Muscle of leg (tissue), 11 donors: ENCODE measurements around the gene GPR78. TPM values are rescaled to one million over a fixed set of nuclear protein-coding genes. Genes with fewer than 3 reads are reported as not detected.

Experiments used
- DNase-seq: peaks from one replicate; pipeline ENCODE4 v3.0.0; 2013
- H3K27ac ChIP-seq: one replicate; pipeline ENCODE4 v1.5.1; 2013; ENCODE audit warnings: mild to moderate bottlenecking, low read length, control low read depth
- H3K27me3 ChIP-seq: one replicate; pipeline ENCODE4 v1.6.1; 2013; ENCODE audit warnings: low read length; ENCODE audit not compliant: control insufficient read depth, insufficient read depth
- H3K36me3 ChIP-seq: one replicate; pipeline ENCODE4 v1.6.1; 2013; ENCODE audit warnings: low read length; ENCODE audit not compliant: control insufficient read depth, insufficient read depth
- H3K4me1 ChIP-seq: one replicate; pipeline ENCODE4 v1.6.1; 2013; ENCODE audit warnings: low read length; ENCODE audit not compliant: control insufficient read depth, insufficient read depth
- H3K4me3 ChIP-seq: one replicate; pipeline ENCODE4 v1.5.1; 2013; ENCODE audit warnings: low read length, control low read depth
- H3K9me3 ChIP-seq: replicated peaks from 2 replicates; pipeline ENCODE4 v1.6.1; 2013; ENCODE audit warnings: low read depth, low read length; ENCODE audit not compliant: control insufficient read depth
- WGBS: methylation state at CpG from one replicate; pipeline ENCODE4 v1.1.5; 2013; ENCODE audit warnings: missing lambda C conversion rate; ENCODE audit not compliant: insufficient coverage; 5-methylcytosine and 5-hydroxymethylcytosine counted together
- polyA plus RNA-seq, 8 donors: library from polyadenylated mRNA; unstranded; fragments of 120-200 nt; gene quantifications; one replicate each; pipeline versions ENCODE4 v1.2.1 to v1.2.3, GENCODE V29; 2013; ENCODE audit warnings: inconsistent platforms in 1 of 8, low replicate concordance in 1 of 8; ENCODE audit not compliant: insufficient read length in 8 of 8, insufficient read depth in 1 of 8
- total RNA-seq: library from RNA; stranded (reverse); fragments of 120-200 nt; gene quantifications from one replicate; pipeline ENCODE4 v1.2.4, GENCODE V29; 2013

The GPR78 gene
- total and polyA plus RNA-seq, 9 donors: 0.29 to 0.93 (median 0.61) TPM

GRCh38 chr4:8591626-8592365 lies 11.6 kb downstream of the GPR78 start:
- Histone ChIP-seq H3K36me3 (no peaks in the 10 kb centered on the region), H3K27me3 (peaks cover 61% of the 10 kb centered on the region)
- DNase-seq: no peak

GRCh38 chr4:8592366-8593263 lies 12.4 kb downstream of the GPR78 start, which contains the start of gene CPZ:
CPZ (plus strand) TSS chr4:8592765; CDS start chr4:8592834, 69 bp downstream.
- Histone ChIP-seq H3K9me3 (no peaks in the 10 kb centered on the region), H3K36me3 (no peaks in the 10 kb centered on the region), H3K4me1 (peaks cover 14% of the 10 kb centered on the region), H3K27ac (no peak within 1 kb of the TSS), H3K4me3 (peak within 1 kb of the TSS; percentile 32), H3K27me3 (peaks cover 61% of the 10 kb centered on the region)
- WGBS: 1% methylated on average over 49 of the region's 58 CpGs
- DNase-seq: peak; percentile 78

More at GRCh38 chr4:8591626-8592365, 11.6 kb downstream of the GPR78 start:
- no peaks in the 10 kb centered on the region for H3K9me3 ChIP-seq
- no peak overlapping the region for H3K4me3 ChIP-seq
- 58% methylated on average over 10 of the region's 15 CpGs for WGBS
- H3K27ac ChIP-seq: no peak overlapping the region
- H3K4me1 ChIP-seq: peaks cover 14% of the 10 kb centered on the region

GRCh38 chr4:8593264-8594096 lies 13.3 kb downstream of the GPR78 start:
- no peaks in the 10 kb centered on the region for H3K36me3 ChIP-seq
- H3K4me3 ChIP-seq: peak overlapping the region; percentile 32
- WGBS: 11% methylated on average over 15 of the region's 24 CpGs
- H3K9me3 ChIP-seq: no peaks in the 10 kb centered on the region
- peaks cover 14% of the 10 kb centered on the region for H3K4me1 ChIP-seq
- no peak for DNase-seq
- H3K27me3 ChIP-seq: peaks cover 55% of the 10 kb centered on the region
- no peak overlapping the region for H3K27ac ChIP-seq

GRCh38 chr4:8594097-8595038 lies 14.2 kb downstream of the GPR78 start:
- Histone ChIP-seq H3K9me3 (no peaks in the 10 kb centered on the region), H3K36me3 (no peaks in the 10 kb centered on the region), H3K4me3 (no peak overlapping the region), H3K4me1 (peaks cover 19% of the 10 kb centered on the region), H3K27me3 (peaks cover 54% of the 10 kb centered on the region), H3K27ac (no peak overlapping the region)
- 51% methylated on average over 2 of the region's 24 CpGs for WGBS
- peak; percentile 84 for DNase-seq

GRCh38 chr4:8595237-8596087 lies 15.3 kb downstream of the GPR78 start:
- peaks cover 28% of the 10 kb centered on the region for H3K4me1 ChIP-seq
- H3K9me3 ChIP-seq: no peaks in the 10 kb centered on the region
- H3K27me3 ChIP-seq: peaks cover 51% of the 10 kb centered on the region
- no peak overlapping the region for H3K27ac ChIP-seq
- WGBS: 59% methylated on average over 13 of the region's 16 CpGs
- no peaks in the 10 kb centered on the region for H3K36me3 ChIP-seq
- no peak for DNase-seq
- no peak overlapping the region for H3K4me3 ChIP-seq

GRCh38 chr4:8596891-8597290 lies 16.7 kb downstream of the GPR78 start:
- H3K27me3 ChIP-seq: peaks cover 44% of the 10 kb centered on the region
- no peak overlapping the region for H3K4me3 ChIP-seq
- 84% methylated on average over 9 of the region's 9 CpGs for WGBS
- H3K27ac ChIP-seq: no peak overlapping the region
- H3K4me1 ChIP-seq: peaks cover 29% of the 10 kb centered on the region
- no peaks in the 10 kb centered on the region for H3K36me3 ChIP-seq
- no peaks in the 10 kb centered on the region for H3K9me3 ChIP-seq
- DNase-seq: no peak

GRCh38 chr4:8597319-8597718 lies 17.1 kb downstream of the GPR78 start:
- no peaks in the 10 kb centered on the region for H3K9me3 ChIP-seq
- DNase-seq: no peak
- no peak overlapping the region for H3K27ac ChIP-seq
- H3K36me3 ChIP-seq: no peaks in the 10 kb centered on the region
- no peak overlapping the region for H3K4me3 ChIP-seq
- peaks cover 27% of the 10 kb centered on the region for H3K4me1 ChIP-seq
- H3K27me3 ChIP-seq: peaks cover 40% of the 10 kb centered on the region
- WGBS: 78% methylated on average over 11 of the region's 13 CpGs

- no peak for DNase-seq
- WGBS: 83% methylated on average over 10 of the region's 15 CpGs
- Histone ChIP-seq H3K4me1 (peaks cover 24% of the 10 kb centered on the region), H3K27me3 (peaks cover 38% of the 10 kb centered on the region), H3K27ac (no peak overlapping the region), H3K36me3 (no peaks in the 10 kb centered on the region), H3K9me3 (no peaks in the 10 kb centered on the region), H3K4me3 (no peak overlapping the region)
Observed at GRCh38 chr4:8597791-8598190, 17.6 kb downstream of the GPR78 start.
